Epithelial cell of proximal tubule (primary cell): ENCODE data around the gene CCT6B. TPM values are rescaled to one million over a fixed set of nuclear protein-coding genes. Genes with fewer than 3 reads are reported as not detected.

ENCODE experiments used
- DNase-seq: peaks from one replicate; pipeline ENCODE4 v3.0.0-alpha.2; 2011; ENCODE audit warnings: low read depth
- H3K4me3 ChIP-seq: 2 replicates; pipeline ENCODE4 v1.5.1; 2011; ENCODE audit warnings: low read depth, mild to moderate bottlenecking, low read length
- total RNA-seq: library from RNA; depleted of rRNA; stranded (reverse); fragments of >200 nt; gene quantifications from 2 replicates; pipeline ENCODE4 v1.2.3, GENCODE V29; 2015
- TF ChIP-seq, protein P1 (sequence below): conservative IDR thresholded peaks from 2 replicates; pipeline ENCODE4 v1.5.1; 2012; ENCODE audit warnings: low read depth, mild to moderate bottlenecking, low read length

Gene CCT6B
- total RNA-seq, 1 donor from 2014 or later: 4.4 TPM

GRCh38 chr17:34902831-34903547 is 58.3 kb downstream of the CCT6B start:
- DNase-seq: no peak
- no peak overlapping the region for H3K4me3 ChIP-seq
- TF ChIP-seq, protein P1, sequence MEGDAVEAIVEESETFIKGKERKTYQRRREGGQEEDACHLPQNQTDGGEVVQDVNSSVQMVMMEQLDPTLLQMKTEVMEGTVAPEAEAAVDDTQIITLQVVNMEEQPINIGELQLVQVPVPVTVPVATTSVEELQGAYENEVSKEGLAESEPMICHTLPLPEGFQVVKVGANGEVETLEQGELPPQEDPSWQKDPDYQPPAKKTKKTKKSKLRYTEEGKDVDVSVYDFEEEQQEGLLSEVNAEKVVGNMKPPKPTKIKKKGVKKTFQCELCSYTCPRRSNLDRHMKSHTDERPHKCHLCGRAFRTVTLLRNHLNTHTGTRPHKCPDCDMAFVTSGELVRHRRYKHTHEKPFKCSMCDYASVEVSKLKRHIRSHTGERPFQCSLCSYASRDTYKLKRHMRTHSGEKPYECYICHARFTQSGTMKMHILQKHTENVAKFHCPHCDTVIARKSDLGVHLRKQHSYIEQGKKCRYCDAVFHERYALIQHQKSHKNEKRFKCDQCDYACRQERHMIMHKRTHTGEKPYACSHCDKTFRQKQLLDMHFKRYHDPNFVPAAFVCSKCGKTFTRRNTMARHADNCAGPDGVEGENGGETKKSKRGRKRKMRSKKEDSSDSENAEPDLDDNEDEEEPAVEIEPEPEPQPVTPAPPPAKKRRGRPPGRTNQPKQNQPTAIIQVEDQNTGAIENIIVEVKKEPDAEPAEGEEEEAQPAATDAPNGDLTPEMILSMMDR: no peak

GRCh38 chr17:34899643-34900291 is 61.5 kb downstream of the CCT6B start:
- no peak for DNase-seq
- no peak overlapping the region for H3K4me3 ChIP-seq
- TF ChIP-seq, protein P1: no peak

GRCh38 chr17:34895383-34895782 is 65.9 kb downstream of the CCT6B start:
- TF ChIP-seq, protein P1: no peak
- DNase-seq: no peak
- H3K4me3 ChIP-seq: no peak overlapping the region

DNA sequence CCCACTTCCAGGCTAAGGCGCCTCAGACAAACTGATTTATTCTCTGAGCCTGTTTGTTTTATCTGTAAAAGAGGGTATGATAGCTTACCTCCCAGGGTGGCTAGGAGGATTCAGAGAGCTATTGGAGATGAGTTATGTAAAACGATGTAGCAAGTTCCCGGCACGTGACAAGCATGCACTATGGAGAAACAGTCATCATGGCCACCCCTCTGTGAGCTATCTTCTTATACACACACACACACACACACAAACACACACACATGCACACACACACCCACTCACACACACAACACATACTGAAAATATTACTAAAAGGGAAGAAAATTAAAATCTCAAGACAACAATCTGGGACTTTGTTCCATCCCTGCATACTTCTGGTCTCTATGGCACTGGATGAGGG is 66.3 kb downstream of the CCT6B start:
- H3K4me3 ChIP-seq: no peak overlapping the region
- no peak for DNase-seq
- TF ChIP-seq, protein P1: no peak

DNA sequence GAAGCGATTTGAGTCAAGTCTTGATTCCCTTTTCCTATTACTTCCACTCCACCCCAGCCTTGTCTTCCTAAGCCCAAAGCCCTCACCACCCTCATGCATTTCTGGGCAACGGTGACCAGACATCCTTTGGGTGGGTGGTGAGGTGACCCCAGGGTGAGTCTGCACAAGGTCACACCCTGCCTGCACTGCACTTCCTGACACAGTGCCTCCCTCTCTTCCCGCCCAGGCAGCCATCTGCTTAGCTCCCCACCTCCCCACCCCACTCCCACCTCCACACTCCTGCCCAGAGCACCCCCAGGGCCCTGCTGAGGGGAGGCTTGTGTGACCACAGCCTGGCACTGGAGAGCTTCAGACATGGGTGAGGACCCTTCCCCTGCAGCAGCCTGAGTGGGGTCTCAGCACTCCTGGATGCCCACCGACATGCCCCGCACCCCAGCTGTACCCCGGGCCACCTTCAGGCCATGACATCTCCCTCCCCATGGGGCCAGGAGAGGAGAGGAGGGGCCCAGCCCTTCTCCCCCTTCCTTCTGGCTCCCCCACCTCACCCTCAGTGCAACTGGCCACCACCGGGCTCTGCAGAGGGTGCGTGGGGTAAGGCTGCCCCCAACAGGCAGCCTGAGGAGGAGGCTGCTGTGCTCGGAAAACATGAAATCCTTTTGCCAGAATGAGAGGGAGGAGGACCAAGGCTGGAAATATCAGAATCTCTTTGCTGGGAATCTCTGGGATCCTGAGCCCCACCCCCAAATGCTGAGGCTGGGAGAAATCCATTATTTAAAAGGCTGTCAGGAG is 68.6 kb downstream of the CCT6B start:
- TF ChIP-seq, protein P1: peak; percentile 75
- H3K4me3 ChIP-seq: no peak overlapping the region
- no peak for DNase-seq

DNA sequence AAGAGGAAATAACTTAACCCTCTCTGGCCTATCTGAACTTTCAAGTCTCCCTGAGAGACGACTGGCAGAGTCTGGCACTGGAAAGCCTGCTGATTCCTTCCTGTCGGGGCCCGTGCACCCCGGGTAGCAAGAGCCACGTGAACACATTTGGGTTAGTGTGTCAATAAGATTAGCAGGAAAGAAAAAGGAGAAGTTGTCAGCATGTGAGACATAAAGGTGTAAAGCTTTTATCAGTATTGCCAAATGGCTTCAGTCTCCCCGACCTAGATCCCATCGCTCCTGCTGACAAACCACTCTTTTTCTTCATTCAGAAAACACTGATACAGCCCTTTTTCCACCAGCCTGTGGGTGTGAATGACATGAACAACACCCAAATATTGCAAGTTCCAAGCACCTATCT is 74.4 kb downstream of the CCT6B start:
- TF ChIP-seq, protein P1: no peak
- no peak for DNase-seq
- H3K4me3 ChIP-seq: no peak overlapping the region
